Keratinocyte (primary cell): ENCODE measurements around the gene TRMT61B. TPM values are rescaled to one million over a fixed set of nuclear protein-coding genes. Genes with fewer than 3 reads are reported as not detected.

Experiments used
- DNase-seq: peaks from one replicate; pipeline ENCODE4 v3.0.0-alpha.2; 2011; ENCODE audit warnings: low read depth, missing footprints, low spot score
- FAIRE-seq: peaks from 2 replicates; lab custom pipeline; 2011; peaks lifted over from hg19 to GRCh38; lab: Jason Lieb, UNC
- H2AFZ ChIP-seq: 2 replicates; pipeline ENCODE4 v1.6.0; 2012; ENCODE audit warnings: low read length, control low read depth, inconsistent platforms; ENCODE audit not compliant: control insufficient read depth
- H3K27ac ChIP-seq: 2 replicates; pipeline ENCODE4 v1.5.1; 2011; ENCODE audit warnings: low read length; ENCODE audit not compliant: control insufficient read depth, insufficient read depth
- H3K27me3 ChIP-seq: 3 replicates; pipeline ENCODE4 v1.6.0; 2011; ENCODE audit warnings: low read length; ENCODE audit not compliant: control insufficient read depth, insufficient read depth; ENCODE audit errors: extremely low read depth
- H3K36me3 ChIP-seq, 2 experiments: 2 replicates in 1 of 2; 3 replicates in 1 of 2; pipeline ENCODE4 v1.5.1; 2011; ENCODE audit warnings: low read length in 2 of 2, mild to moderate bottlenecking in 1 of 2; ENCODE audit not compliant: control insufficient read depth in 2 of 2, insufficient read depth in 2 of 2; ENCODE audit errors: extremely low read depth in 1 of 2
- H3K4me1 ChIP-seq: 3 replicates; pipeline ENCODE4 v1.5.1; 2011; ENCODE audit warnings: low read length; ENCODE audit not compliant: control insufficient read depth, insufficient read depth; ENCODE audit errors: extremely low read depth
- H3K4me2 ChIP-seq: 3 replicates; pipeline ENCODE4 v1.6.0; 2011; ENCODE audit warnings: low read depth, low read length; ENCODE audit not compliant: control insufficient read depth, insufficient read depth; ENCODE audit errors: extremely low read depth
- H3K4me3 ChIP-seq, 3 experiments: fragments of 200-600 bp in 1 of 3; sonication (generic) in 1 of 3; 2 replicates in 2 of 3; 3 replicates in 1 of 3; pipeline ENCODE4 v1.5.1; 2011 to 2016; ENCODE audit warnings: low read length in 3 of 3, mild to moderate bottlenecking in 3 of 3, control low read depth in 2 of 3, inconsistent platforms in 1 of 3, low read depth in 1 of 3, mixed read lengths in 1 of 3, mixed run types in 1 of 3, moderate library complexity in 1 of 3; ENCODE audit not compliant: control insufficient read depth in 2 of 3, insufficient read depth in 2 of 3; ENCODE audit errors: extremely low read depth in 1 of 3
- H3K79me2 ChIP-seq: 2 replicates; pipeline ENCODE4 v1.6.0; 2012; ENCODE audit warnings: low read length; ENCODE audit not compliant: control insufficient read depth, insufficient read depth
- H3K9ac ChIP-seq: 3 replicates; pipeline ENCODE4 v1.6.0; 2011; ENCODE audit warnings: low read length; ENCODE audit not compliant: control insufficient read depth, insufficient read depth; ENCODE audit errors: extremely low read depth
- H3K9me1 ChIP-seq: 3 replicates; pipeline ENCODE4 v1.6.0; 2011; ENCODE audit warnings: low read length; ENCODE audit not compliant: control insufficient read depth, insufficient read depth; ENCODE audit errors: extremely low read depth
- H3K9me3 ChIP-seq: 2 replicates; pipeline ENCODE4 v1.5.1; 2012; ENCODE audit warnings: low read depth, low read length; ENCODE audit not compliant: control insufficient read depth
- H4K20me1 ChIP-seq: 3 replicates; pipeline ENCODE4 v1.6.0; 2011; ENCODE audit warnings: low read length; ENCODE audit not compliant: control insufficient read depth, insufficient read depth; ENCODE audit errors: extremely low read depth
- CTCF ChIP-seq, 3 experiments: IDR thresholded peaks in 1 of 3; conservative IDR thresholded peaks in 1 of 3; optimal IDR thresholded peaks in 1 of 3; 2 replicates in 2 of 3; 3 replicates in 1 of 3; pipeline versions ENCODE3 to v1.5.1; 2011; ENCODE audit warnings: low read length in 3 of 3, mild to moderate bottlenecking in 3 of 3, moderate library complexity in 2 of 3, control low read depth in 1 of 3, inconsistent platforms in 1 of 3; ENCODE audit not compliant: insufficient read depth in 2 of 3; ENCODE audit errors: extremely low read depth in 1 of 3
- EZH2 ChIP-seq: IDR thresholded peaks from one replicate; pipeline ENCODE4 v1.6.1; 2012; ENCODE audit warnings: inconsistent platforms, mild to moderate bottlenecking, low read length, moderate library complexity
- dilution Hi-C: fragments of 300-500 bp; cut with MboI; formaldehyde crosslinking; loops from one replicate; pipeline ENCODE4 v1.7.0; 2020; ENCODE audit warnings: low sequenced_read_pairs; ENCODE audit not compliant: extremely low pct_ligation_motif_present
- polyA plus RNA-seq, 5 experiments: library from polyadenylated mRNA; depleted of rRNA in 3 of 5; stranded (reverse) in 3 of 5; stranded (forward) in 1 of 5; unstranded in 1 of 5; fragments of >200 nt; gene quantifications; 1 replicate in 1 of 5; 2 replicates in 3 of 5; 3 replicates in 1 of 5; pipeline versions ENCODE4 v1.2.1 to v1.2.3, GENCODE V29; 2011 to 2012; ENCODE audit warnings: missing spikeins in 2 of 5, low read depth in 1 of 5, low replicate concordance in 1 of 5

The TRMT61B gene
- polyA plus RNA-seq, 1 donor (not counting 4 experiments of a cell fraction or from before 2014, with no cell fraction given) = 16.2 TPM

- Histone ChIP-seq H3K9me1 (no peaks in the 10 kb centered on the region), H3K27ac (no peak overlapping the region), H3K9me3 (no peaks in the 10 kb centered on the region), H3K4me3 (no peak overlapping the region), H3K79me2 (peaks cover 98% of the 10 kb centered on the region), H3K9ac (no peak overlapping the region), H3K4me1 (peaks cover under 1% of the 10 kb centered on the region), H3K27me3 (no peaks in the 10 kb centered on the region), H3K36me3 (peaks cover 13 to 37% of the 10 kb centered on the region in 2 experiments), H2AFZ (no peak overlapping the region), H4K20me1 (peaks cover 38% of the 10 kb centered on the region), H3K4me2 (no peak overlapping the region)
- TF ChIP-seq EZH2 (no peak), CTCF (optimal IDR thresholded peaks at IDR 0.05 in 1 of 3, IDR thresholded peaks at IDR 0.05 in 1 of 3, conservative IDR thresholded peaks at IDR 0.05 in 1 of 3; ENCODE audit: extremely low read depth in 1 of 3, insufficient read depth in 2 of 3, low read length in 3 of 3) (no peak)
- DNase-seq = no peak
- dilution Hi-C loops = no loop called here
- no peak for FAIRE-seq
These were observed 34.2 kb upstream of the TRMT61B start for GRCh38 chr2:28904295-28904694.

- Histone ChIP-seq H3K27ac (no peak overlapping the region), H2AFZ (no peak overlapping the region), H3K4me3 (no peak overlapping the region), H3K9me1 (no peaks in the 10 kb centered on the region), H3K4me1 (peaks cover 15% of the 10 kb centered on the region), H3K9ac (no peak overlapping the region), H3K27me3 (no peaks in the 10 kb centered on the region), H4K20me1 (peaks cover 46% of the 10 kb centered on the region), H3K36me3 (peaks cover 8 to 34% of the 10 kb centered on the region in 2 experiments), H3K79me2 (peaks cover 98% of the 10 kb centered on the region), H3K9me3 (no peaks in the 10 kb centered on the region), H3K4me2 (no peak overlapping the region)
- FAIRE-seq (no peak), DNase-seq (no peak)
- TF ChIP-seq CTCF (optimal IDR thresholded peaks at IDR 0.05 in 1 of 3, IDR thresholded peaks at IDR 0.05 in 1 of 3, conservative IDR thresholded peaks at IDR 0.05 in 1 of 3; ENCODE audit: extremely low read depth in 1 of 3, insufficient read depth in 2 of 3, low read length in 3 of 3) = no peak
- TF ChIP-seq EZH2 = no peak
- dilution Hi-C loops = no loop called here
These were observed 32.5 kb upstream of the TRMT61B start for GRCh38 chr2:28902584-28902983.
